HepG2 (cell line): Measurements from ENCODE around the gene OGFOD3. TPM values are rescaled to one million over a fixed set of nuclear protein-coding genes. Genes with fewer than 3 reads are reported as not detected.

Experiments used
- AKAP8 ChIP-seq: sonication (generic); formaldehyde crosslinking; IDR thresholded peaks from 2 replicates; pipeline ENCODE4 v1.5.1; 2020; ENCODE audit warnings: mild to moderate bottlenecking, missing genetic modification reagents
- GMEB1 ChIP-seq: sonication (generic); formaldehyde crosslinking; IDR thresholded peaks from 2 replicates; pipeline ENCODE4 v1.5.1; 2020; ENCODE audit warnings: missing genetic modification reagents, mild to moderate bottlenecking, borderline replicate concordance
- HIVEP1 ChIP-seq: sonication (generic); formaldehyde crosslinking; IDR thresholded peaks from 2 replicates; pipeline ENCODE4 v1.4.0; 2020; ENCODE audit warnings: mild to moderate bottlenecking, missing genetic modification reagents
- HNRNPH1 ChIP-seq: fragments of 200-400 bp; formaldehyde crosslinking; optimal IDR thresholded peaks from 2 replicates; pipeline ENCODE3; 2017; ENCODE audit warnings: mild to moderate bottlenecking, low read depth, low read length
- HNRNPK ChIP-seq: fragments of 200-400 bp; formaldehyde crosslinking; IDR thresholded peaks from 2 replicates; pipeline ENCODE4 v1.6.1; 2018; ENCODE audit warnings: low read length, low read depth, moderate library complexity, mild to moderate bottlenecking; ENCODE audit not compliant: poor library complexity, severe bottlenecking
- IRF9 ChIP-seq: sonication (generic); formaldehyde crosslinking; IDR thresholded peaks from 2 replicates; pipeline ENCODE4 v1.8.0; 2022; ENCODE audit warnings: missing genetic modification reagents, mild to moderate bottlenecking, borderline replicate concordance
- MBNL3 ChIP-seq: fragments of 250-450 bp; sonication (Bioruptor Pico); conservative IDR thresholded peaks from 2 replicates; pipeline ENCODE4 v1.8.0; 2022; ENCODE audit warnings: mild to moderate bottlenecking, inconsistent platforms
- PHF5A ChIP-seq: IDR thresholded peaks from one replicate; pipeline ENCODE4 v1.6.1; 2018; ENCODE audit warnings: low read depth, missing genetic modification reagents; ENCODE audit not compliant: unreplicated experiment
- SCMH1 ChIP-seq: sonication (generic); formaldehyde crosslinking; IDR thresholded peaks from 2 replicates; pipeline ENCODE4 v1.9.0; 2021; ENCODE audit warnings: missing genetic modification reagents, mild to moderate bottlenecking, borderline replicate concordance
- SIN3B ChIP-seq: fragments of 150-350 bp; IDR thresholded peaks from 2 replicates; pipeline ENCODE4 v1.6.1; 2014; ENCODE audit warnings: low read length
- SRF ChIP-seq: IDR thresholded peaks from 2 replicates; pipeline ENCODE4 v1.6.1; 2011; ENCODE audit warnings: mild to moderate bottlenecking, low read depth, low read length, moderate library complexity
- THAP11 ChIP-seq: IDR thresholded peaks from 2 replicates; pipeline ENCODE4 v1.6.1; 2016; ENCODE audit warnings: missing biosample characterization, missing genetic modification reagents
- ZKSCAN8 ChIP-seq: IDR thresholded peaks from 2 replicates; pipeline ENCODE4 v1.6.1; 2016; ENCODE audit warnings: borderline replicate concordance, missing genetic modification reagents, missing compliant biosample characterization
- ZNF10 ChIP-seq: sonication (generic); formaldehyde crosslinking; IDR thresholded peaks from 2 replicates; pipeline ENCODE4 v1.4.0; 2020; ENCODE audit warnings: mild to moderate bottlenecking, low read depth, missing genetic modification reagents, borderline replicate concordance
- ZNF343 ChIP-seq: sonication (generic); formaldehyde crosslinking; IDR thresholded peaks from 2 replicates; pipeline ENCODE4 v1.4.0; 2020; ENCODE audit warnings: mild to moderate bottlenecking, missing genetic modification reagents
- ZNF44 ChIP-seq: sonication (generic); formaldehyde crosslinking; IDR thresholded peaks from 2 replicates; pipeline ENCODE4 v1.5.1; 2020; ENCODE audit warnings: mild to moderate bottlenecking, missing genetic modification reagents
- ZNF768 ChIP-seq: sonication (generic); formaldehyde crosslinking; IDR thresholded peaks from 2 replicates; pipeline ENCODE4 v1.4.0; 2020; ENCODE audit warnings: missing genetic modification reagents
- ZNF879 ChIP-seq: sonication (generic); formaldehyde crosslinking; IDR thresholded peaks from 2 replicates; pipeline ENCODE4 v1.8.1; 2023; ENCODE audit warnings: missing genetic modification reagents
- ZSCAN21 ChIP-seq: sonication (generic); formaldehyde crosslinking; IDR thresholded peaks from 2 replicates; pipeline ENCODE4 v1.8.0; 2022; ENCODE audit warnings: mild to moderate bottlenecking, missing genetic modification reagents, moderate library complexity, borderline replicate concordance
- polyA plus RNA-seq, 8 experiments: library from polyadenylated mRNA; depleted of rRNA in 3 of 8; stranded (reverse) in 7 of 8; unstranded in 1 of 8; fragments of >200 nt; fragmentation: Illumina TruSeq in 4 of 8; extraction: Trizol in 4 of 8; gene quantifications; 2 replicates each; pipeline versions ENCODE4 v1.2.1 to v1.2.3, GENCODE V29; 2011 to 2016; ENCODE audit warnings: low read depth in 4 of 8, missing spikeins in 1 of 8, mixed read lengths in 1 of 8; ENCODE audit not compliant: insufficient read depth in 1 of 8
- total RNA-seq, 5 experiments: library from RNA; depleted of rRNA; stranded (reverse); fragments of >200 nt; fragmentation: Illumina TruSeq; extraction: Trizol; gene quantifications; 2 replicates each; pipeline ENCODE4 v1.2.3, GENCODE V29; 2016; ENCODE audit warnings: low read depth in 1 of 5
- TF ChIP-seq, protein P1 (sequence below): fragments of 450-650 bp; IDR thresholded peaks from 2 replicates; pipeline ENCODE4 v1.6.1; 2017
- TF ChIP-seq, protein P2 (sequence below): sonication (generic); formaldehyde crosslinking; IDR thresholded peaks from 2 replicates; pipeline ENCODE4 v1.4.0; 2020; ENCODE audit warnings: missing genetic modification reagents
- TF ChIP-seq, protein P3 (sequence below): IDR thresholded peaks from 2 replicates; pipeline ENCODE4 v1.6.1; 2016; ENCODE audit warnings: mild to moderate bottlenecking, missing biosample characterization, missing genetic modification reagents

The OGFOD3 gene
- total and polyA plus RNA-seq, 2 of the 13 experiments (the other 11 are each of a cell fraction or from before 2014, with no cell fraction given) = 40.0 to 42.1 TPM

- TF ChIP-seq, protein P1, sequence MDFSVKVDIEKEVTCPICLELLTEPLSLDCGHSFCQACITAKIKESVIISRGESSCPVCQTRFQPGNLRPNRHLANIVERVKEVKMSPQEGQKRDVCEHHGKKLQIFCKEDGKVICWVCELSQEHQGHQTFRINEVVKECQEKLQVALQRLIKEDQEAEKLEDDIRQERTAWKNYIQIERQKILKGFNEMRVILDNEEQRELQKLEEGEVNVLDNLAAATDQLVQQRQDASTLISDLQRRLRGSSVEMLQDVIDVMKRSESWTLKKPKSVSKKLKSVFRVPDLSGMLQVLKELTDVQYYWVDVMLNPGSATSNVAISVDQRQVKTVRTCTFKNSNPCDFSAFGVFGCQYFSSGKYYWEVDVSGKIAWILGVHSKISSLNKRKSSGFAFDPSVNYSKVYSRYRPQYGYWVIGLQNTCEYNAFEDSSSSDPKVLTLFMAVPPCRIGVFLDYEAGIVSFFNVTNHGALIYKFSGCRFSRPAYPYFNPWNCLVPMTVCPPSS = no peak
- TF ChIP-seq, protein P2, sequence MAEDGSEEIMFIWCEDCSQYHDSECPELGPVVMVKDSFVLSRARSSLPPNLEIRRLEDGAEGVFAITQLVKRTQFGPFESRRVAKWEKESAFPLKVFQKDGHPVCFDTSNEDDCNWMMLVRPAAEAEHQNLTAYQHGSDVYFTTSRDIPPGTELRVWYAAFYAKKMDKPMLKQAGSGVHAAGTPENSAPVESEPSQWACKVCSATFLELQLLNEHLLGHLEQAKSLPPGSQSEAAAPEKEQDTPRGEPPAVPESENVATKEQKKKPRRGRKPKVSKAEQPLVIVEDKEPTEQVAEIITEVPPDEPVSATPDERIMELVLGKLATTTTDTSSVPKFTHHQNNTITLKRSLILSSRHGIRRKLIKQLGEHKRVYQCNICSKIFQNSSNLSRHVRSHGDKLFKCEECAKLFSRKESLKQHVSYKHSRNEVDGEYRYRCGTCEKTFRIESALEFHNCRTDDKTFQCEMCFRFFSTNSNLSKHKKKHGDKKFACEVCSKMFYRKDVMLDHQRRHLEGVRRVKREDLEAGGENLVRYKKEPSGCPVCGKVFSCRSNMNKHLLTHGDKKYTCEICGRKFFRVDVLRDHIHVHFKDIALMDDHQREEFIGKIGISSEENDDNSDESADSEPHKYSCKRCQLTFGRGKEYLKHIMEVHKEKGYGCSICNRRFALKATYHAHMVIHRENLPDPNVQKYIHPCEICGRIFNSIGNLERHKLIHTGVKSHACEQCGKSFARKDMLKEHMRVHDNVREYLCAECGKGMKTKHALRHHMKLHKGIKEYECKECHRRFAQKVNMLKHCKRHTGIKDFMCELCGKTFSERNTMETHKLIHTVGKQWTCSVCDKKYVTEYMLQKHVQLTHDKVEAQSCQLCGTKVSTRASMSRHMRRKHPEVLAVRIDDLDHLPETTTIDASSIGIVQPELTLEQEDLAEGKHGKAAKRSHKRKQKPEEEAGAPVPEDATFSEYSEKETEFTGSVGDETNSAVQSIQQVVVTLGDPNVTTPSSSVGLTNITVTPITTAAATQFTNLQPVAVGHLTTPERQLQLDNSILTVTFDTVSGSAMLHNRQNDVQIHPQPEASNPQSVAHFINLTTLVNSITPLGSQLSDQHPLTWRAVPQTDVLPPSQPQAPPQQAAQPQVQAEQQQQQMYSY (CRISPR knock-in tag) = peak; percentile 50; the same call in 1 of the 2 replicates
- TF ChIP-seq ZKSCAN8 (CRISPR knock-in tag) (0 out of 2 replicates have a peak, but pooled peaks have one; percentile 11), HIVEP1 (CRISPR knock-in tag) (0 out of 2 replicates have a peak, but pooled peaks have one; percentile 17), PHF5A (CRISPR knock-in tag) (no peak), HNRNPH1 (no peak), SRF (no peak), AKAP8 (CRISPR knock-in tag) (no peak), ZNF44 (no peak), MBNL3 (no peak), THAP11 (CRISPR knock-in tag) (no peak), GMEB1 (CRISPR knock-in tag) (no peak), ZNF768 (CRISPR knock-in tag) (peak; percentile 32; the same call in 1 of the 2 replicates), HNRNPK (no peak), IRF9 (CRISPR knock-in tag) (no peak), ZNF343 (no peak), SCMH1 (no peak), SIN3B (no peak), ZNF879 (no peak), ZNF10 (CRISPR knock-in tag) (no peak), ZSCAN21 (CRISPR knock-in tag) (no peak)
- TF ChIP-seq, protein P3, sequence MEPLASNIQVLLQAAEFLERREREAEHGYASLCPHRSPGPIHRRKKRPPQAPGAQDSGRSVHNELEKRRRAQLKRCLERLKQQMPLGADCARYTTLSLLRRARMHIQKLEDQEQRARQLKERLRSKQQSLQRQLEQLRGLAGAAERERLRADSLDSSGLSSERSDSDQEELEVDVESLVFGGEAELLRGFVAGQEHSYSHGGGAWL (CRISPR knock-in tag) = no peak
These were observed 75.9 kb downstream of the OGFOD3 start (continued) for GRCh38 chr17:82342361-82343079.
